ENCODE measurements around the gene RAVER1.

The RAVER1 gene

GRCh38 chr19:10317045-10317856 lies 16.1 kb downstream of the RAVER1 start:
- no peaks in the 10 kb centered on the region for H3K9me3 Mint-ChIP-seq
- H3K27ac Mint-ChIP-seq = peak overlapping the region; percentile 20
- H3K4me3 Mint-ChIP-seq = no peak overlapping the region
- no peaks in the 10 kb centered on the region for H3K27me3 Mint-ChIP-seq
- ATAC-seq (no peak), DNase-seq (no peak)
- H3K4me1 Mint-ChIP-seq = peaks cover 17% of the 10 kb centered on the region
- peaks cover 23% of the 10 kb centered on the region for H3K36me3 Mint-ChIP-seq (ENCODE audit: low read depth)

DNA sequence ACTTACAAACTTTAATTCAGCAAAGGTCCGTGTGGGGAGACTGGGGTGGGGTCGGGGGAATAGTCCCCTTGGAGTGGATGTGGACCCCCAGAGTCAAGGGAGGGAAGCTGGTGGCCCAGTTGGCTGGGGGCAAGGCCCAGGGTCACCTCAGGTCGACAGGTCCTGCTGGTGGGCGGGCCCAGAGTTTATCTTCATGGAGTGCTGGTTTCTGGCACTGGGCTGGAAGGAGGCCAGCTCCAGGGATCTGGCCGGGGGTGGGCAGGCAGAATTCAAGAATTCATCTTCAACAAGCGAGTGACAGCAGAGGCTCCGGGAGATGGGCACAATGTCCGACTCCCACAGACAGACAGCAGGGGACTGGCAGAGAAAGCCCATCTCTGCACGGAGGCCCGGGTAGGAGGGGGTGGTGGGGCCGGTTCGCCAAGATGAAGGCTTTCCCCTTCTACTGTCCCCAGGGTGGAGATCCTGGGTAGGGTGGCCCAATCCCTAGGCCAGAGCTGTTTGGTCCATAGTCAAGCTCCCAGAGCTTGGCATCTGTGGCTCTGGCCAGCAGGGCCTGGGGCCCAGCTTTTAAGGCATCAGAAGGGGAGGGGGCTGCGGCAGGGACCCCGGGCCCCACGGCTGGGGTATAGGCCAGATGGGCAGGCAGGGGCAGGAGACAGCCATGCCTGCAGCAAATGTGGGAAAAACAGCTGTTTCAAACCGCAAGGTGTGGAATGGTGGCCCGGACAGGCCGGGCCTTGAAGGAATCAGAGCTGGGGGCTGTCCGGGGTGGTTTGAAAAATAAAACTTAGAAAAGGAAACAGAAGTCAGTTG lies 16.9 kb downstream of the RAVER1 start:
- peaks cover 17% of the 10 kb centered on the region for H3K36me3 Mint-ChIP-seq (ENCODE audit: low read depth)
- peak overlapping the region; percentile 24 for H3K27ac Mint-ChIP-seq
- peak; percentile 5 for ATAC-seq
- peak overlapping the region; percentile 93 for H3K4me3 Mint-ChIP-seq
- H3K27me3 Mint-ChIP-seq = no peaks in the 10 kb centered on the region
- no peaks in the 10 kb centered on the region for H3K9me3 Mint-ChIP-seq
- peaks cover 17% of the 10 kb centered on the region for H3K4me1 Mint-ChIP-seq
- DNase-seq = no peak

GRCh38 chr19:10315335-10316214 lies 17.8 kb downstream of the RAVER1 start, which contains the start of gene FDX2:
TSS of gene FDX2 (minus strand) at chr19:10316015. CDS start at chr19:10315996, 19 bp downstream.
- DNase-seq = peak; percentile 95
- Mint-ChIP-seq H3K36me3 (ENCODE audit: low read depth) (peaks cover 17% of the 10 kb centered on the region), H3K4me3 (peak within 1 kb of the TSS; percentile 93), H3K27ac (peak within 1 kb of the TSS; percentile 84), H3K4me1 (peaks cover 17% of the 10 kb centered on the region), H3K9me3 (no peaks in the 10 kb centered on the region), H3K27me3 (no peaks in the 10 kb centered on the region)
- peak; percentile 87 for ATAC-seq

- H3K9me3 Mint-ChIP-seq = no peaks in the 10 kb centered on the region
Observed at GRCh38 chr19:10309423-10309822, 23.9 kb downstream of the RAVER1 start, which contains the start of gene ZGLP1. TSS of gene ZGLP1 (minus strand) at chr19:10309815.

GRCh38 chr19:10306327-10306726 lies 27.0 kb downstream of the RAVER1 start:
- Mint-ChIP-seq H3K4me1 (peaks cover 14% of the 10 kb centered on the region), H3K27ac (no peak overlapping the region), H3K4me3 (no peak overlapping the region), H3K9me3 (no peaks in the 10 kb centered on the region), H3K36me3 (ENCODE audit: low read depth) (peaks cover 2% of the 10 kb centered on the region), H3K27me3 (peaks cover 4% of the 10 kb centered on the region)
- no peak for DNase-seq
- ATAC-seq = no peak

More at GRCh38 chr19:10309423-10309822, 23.9 kb downstream of the RAVER1 start, which contains the start of gene ZGLP1:
- Mint-ChIP-seq H3K36me3 (ENCODE audit: low read depth) (peaks cover 2% of the 10 kb centered on the region), H3K27ac (no peak within 1 kb of the TSS), H3K4me3 (no peak within 1 kb of the TSS), H3K4me1 (peaks cover 9% of the 10 kb centered on the region), H3K27me3 (no peaks in the 10 kb centered on the region)
- DNase-seq (no peak), ATAC-seq (no peak)

DNA sequence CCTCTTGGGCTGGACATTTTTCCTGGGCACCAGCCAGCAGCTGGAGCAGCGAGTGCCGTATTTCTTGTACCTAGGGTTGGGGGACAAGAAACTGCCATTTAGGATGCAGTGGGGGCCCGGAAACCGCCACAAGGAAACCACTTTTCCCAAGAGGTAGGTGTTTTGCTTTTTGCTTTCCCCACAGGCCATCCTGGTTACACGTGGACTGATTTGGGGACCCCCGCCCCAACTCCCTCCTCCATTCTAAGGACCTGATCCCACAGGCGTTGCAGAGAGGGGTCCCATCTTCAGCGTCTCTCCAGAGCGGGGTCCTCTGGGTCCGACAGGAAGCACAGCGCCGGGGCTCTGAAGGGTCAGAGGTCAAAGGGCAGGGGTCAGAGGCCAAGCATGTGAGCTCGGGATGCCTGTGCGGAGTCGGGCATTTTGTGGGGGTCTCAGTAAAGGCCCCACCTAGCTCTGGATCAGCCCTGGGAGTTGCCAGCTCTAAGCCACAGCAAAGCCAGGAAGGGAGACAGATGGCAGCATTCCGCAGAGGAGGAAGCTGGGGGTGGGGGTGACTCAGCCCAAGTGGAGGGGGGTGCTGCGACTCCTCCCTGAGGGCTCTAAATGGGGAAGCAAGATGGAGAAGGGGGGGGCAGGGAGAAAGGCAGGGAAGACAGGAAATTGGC lies 28.1 kb downstream of the RAVER1 start:
- DNase-seq (no peak), ATAC-seq (no peak)
- Mint-ChIP-seq H3K36me3 (ENCODE audit: low read depth) (peaks cover 2% of the 10 kb centered on the region), H3K9me3 (no peaks in the 10 kb centered on the region), H3K27ac (no peak overlapping the region), H3K27me3 (peaks cover 5% of the 10 kb centered on the region), H3K4me3 (no peak overlapping the region), H3K4me1 (peaks cover 15% of the 10 kb centered on the region)

DNA sequence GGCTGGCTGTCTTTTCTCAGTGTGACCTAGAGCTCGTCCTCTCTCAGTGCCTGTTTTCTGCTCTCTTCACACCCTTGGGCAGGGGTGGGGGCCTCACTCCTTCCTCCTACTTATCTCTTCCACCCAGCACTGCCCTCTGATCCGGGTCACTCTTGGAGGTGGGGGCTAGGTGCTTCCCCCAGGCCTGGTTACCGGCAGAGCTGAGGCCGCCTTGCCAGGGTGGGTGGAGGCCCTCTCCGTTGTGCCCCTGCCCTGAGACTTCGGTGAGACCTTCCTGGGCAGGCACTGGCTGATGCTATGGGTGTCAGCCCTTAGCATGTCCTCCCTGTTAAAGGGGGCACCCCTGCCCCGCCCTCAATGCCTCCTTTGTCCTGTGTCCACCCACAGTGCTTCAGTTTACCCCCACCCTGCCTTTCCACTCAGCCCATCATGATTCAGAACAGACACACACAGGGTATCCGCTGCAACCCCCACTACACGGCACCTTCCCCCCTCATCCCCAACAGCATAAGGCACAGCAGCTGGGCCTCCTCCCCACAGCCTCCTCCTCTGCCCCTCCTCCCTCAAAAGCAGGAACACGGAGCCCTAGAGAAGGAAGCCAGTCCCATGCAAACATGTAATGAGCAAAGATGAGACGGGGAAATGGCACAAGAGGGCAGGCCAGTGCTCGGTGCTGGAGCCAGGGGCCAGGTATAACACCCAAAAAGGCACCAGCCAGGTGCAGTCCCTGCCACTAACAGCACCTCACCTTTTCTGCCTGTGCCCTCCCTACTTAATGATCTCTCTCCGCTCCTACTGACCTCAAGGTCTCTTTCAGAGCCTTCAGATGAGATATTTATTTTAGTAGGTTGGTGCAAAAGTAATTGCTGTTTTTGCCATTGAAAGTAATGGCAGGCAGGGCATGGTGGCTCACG lies 33.5 kb downstream of the RAVER1 start:
- Mint-ChIP-seq H3K36me3 (ENCODE audit: low read depth) (peaks cover 2% of the 10 kb centered on the region), H3K4me1 (peaks cover 17% of the 10 kb centered on the region), H3K9me3 (no peaks in the 10 kb centered on the region), H3K4me3 (no peak overlapping the region), H3K27ac (no peak overlapping the region), H3K27me3 (peaks cover 19% of the 10 kb centered on the region)
- DNase-seq (no peak), ATAC-seq (no peak)

DNA sequence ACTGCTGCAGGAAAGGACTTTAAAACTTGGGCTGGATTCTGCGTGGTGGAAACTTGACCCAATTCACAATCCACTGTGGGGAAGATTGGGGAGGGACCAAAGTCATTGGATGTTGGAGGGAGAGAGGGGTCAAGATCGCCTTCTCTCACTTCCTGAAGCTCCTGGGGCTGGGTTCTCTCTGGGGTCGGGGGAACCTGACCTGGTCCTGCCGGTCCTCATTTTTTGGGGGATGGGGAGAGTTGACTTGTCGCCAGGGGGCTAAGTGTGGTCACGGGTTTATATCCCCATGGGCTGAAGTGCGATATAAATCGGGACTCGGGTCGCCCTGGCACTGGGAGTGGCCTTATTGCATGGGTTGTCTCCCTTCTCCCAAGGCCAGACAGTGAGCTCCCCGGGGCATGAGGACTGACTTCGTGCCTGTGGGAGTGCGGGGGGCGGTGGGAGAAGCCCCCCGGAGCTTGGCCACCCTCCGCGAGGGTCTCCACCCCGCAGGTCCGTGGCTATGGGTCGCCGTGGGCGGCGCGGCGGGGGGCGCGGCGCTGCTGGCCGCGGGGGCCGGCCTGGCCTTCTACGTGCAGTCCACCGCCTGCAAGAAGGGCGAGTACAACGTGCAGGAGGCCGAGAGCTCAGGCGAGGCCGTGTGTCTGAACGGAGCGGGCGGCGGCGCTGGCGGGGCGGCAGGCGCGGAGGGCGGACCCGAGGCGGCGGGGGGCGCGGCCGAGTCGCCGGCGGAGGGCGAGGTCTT lies 37.3 kb downstream of the RAVER1 start:
- ATAC-seq (no peak), DNase-seq (no peak)
- Mint-ChIP-seq H3K27me3 (peaks cover 49% of the 10 kb centered on the region), H3K4me3 (peak overlapping the region; percentile 69), H3K4me1 (peaks cover 32% of the 10 kb centered on the region), H3K9me3 (no peaks in the 10 kb centered on the region), H3K27ac (no peak overlapping the region), H3K36me3 (ENCODE audit: low read depth) (no peaks in the 10 kb centered on the region)

- Mint-ChIP-seq H3K36me3 (ENCODE audit: low read depth) (no peaks in the 10 kb centered on the region), H3K9me3 (no peaks in the 10 kb centered on the region), H3K4me1 (peaks cover 38% of the 10 kb centered on the region), H3K4me3 (peak overlapping the region; percentile 69), H3K27ac (no peak overlapping the region), H3K27me3 (peaks cover 56% of the 10 kb centered on the region)
- peak; percentile 29 for ATAC-seq
- DNase-seq = peak; percentile 62
Observed at GRCh38 chr19:10295305-10295846, 38.0 kb downstream of the RAVER1 start.

DNA sequence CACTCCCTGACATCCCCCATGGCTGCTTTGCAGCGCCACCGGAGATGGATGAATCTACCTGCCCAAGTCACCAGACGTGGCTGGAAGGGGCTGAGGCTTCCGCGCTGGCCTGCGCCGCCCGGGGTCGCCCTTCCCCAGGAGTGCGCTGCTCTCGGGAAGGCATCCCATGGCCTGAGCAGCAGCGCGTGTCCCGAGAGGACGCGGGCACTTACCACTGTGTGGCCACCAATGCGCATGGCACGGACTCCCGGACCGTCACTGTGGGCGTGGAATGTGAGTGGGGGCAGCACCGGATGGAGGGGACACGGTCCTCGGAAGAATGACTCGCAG lies 39.0 kb downstream of the RAVER1 start:
- peaks cover 57% of the 10 kb centered on the region for H3K27me3 Mint-ChIP-seq
- no peaks in the 10 kb centered on the region for H3K9me3 Mint-ChIP-seq
- no peak overlapping the region for H3K27ac Mint-ChIP-seq
- no peak overlapping the region for H3K4me3 Mint-ChIP-seq
- ATAC-seq (no peak), DNase-seq (peak; percentile 23)
- peaks cover 45% of the 10 kb centered on the region for H3K4me1 Mint-ChIP-seq
- H3K36me3 Mint-ChIP-seq (ENCODE audit: low read depth) = no peaks in the 10 kb centered on the region

GRCh38 chr19:10293637-10294367 lies 39.5 kb downstream of the RAVER1 start:
- Mint-ChIP-seq H3K27me3 (peaks cover 60% of the 10 kb centered on the region), H3K9me3 (no peaks in the 10 kb centered on the region), H3K27ac (no peak overlapping the region), H3K36me3 (ENCODE audit: low read depth) (no peaks in the 10 kb centered on the region), H3K4me3 (no peak overlapping the region), H3K4me1 (peaks cover 50% of the 10 kb centered on the region)
- DNase-seq (no peak), ATAC-seq (no peak)
